Epithelial cell of alveolus of lung (primary cell): Measurements from ENCODE around the gene HSBP1. TPM values are rescaled to one million over a fixed set of nuclear protein-coding genes. Genes with fewer than 3 reads are reported as not detected.

Experiments used
- total RNA-seq: library from RNA; depleted of rRNA; stranded (reverse); fragments of >200 nt; gene quantifications from 2 replicates; pipeline ENCODE4 v1.2.1, GENCODE V29; 2015

Gene HSBP1
- total RNA-seq, result 14.7 and 37.6 TPM in 2 replicates

DNA sequence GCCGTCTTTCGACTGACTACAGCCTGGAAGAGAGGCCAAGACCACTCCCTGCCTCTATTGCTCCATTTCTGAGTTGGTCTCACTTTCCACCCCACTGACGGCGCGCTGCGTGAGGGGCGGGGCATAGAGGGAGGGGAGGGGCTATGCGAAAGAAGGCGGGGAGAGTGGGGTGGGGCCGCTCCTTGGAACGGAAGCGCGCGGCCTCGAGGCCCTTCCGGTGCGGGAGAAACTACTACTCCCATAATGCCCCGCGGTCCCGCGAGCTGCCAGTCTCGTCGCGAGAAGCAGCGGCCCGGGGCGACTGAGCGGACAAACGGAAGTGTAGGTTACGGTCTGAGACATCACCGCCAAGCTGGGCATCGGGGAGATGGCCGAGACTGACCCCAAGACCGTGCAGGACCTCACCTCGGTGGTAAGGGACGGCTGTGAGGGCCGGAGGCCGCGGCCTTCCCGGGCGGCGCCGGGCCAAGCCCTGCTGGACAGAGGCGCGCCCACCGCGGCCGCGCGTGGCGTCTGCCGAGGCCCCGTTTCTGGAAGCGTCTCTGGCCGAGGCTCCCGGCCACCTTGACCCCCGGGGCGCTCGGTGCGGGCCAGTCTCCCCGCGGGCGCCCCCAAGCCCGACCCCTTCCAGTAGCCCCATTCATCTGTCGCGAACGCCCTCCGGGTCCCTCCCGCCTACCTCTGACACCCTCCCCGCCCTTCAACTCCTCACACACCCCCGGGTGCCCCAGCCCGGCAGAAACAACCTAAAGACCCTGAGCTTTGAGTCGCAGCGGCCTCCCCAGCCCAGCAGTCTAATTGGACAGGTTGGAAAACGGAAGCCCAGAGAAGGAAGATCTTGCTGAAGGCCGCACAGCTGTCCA, at the start of gene HSBP1:
Gene HSBP1 (plus strand): TSS at position 269 of the 863 bp plus-strand sequence. CDS start 99 bp downstream, at position 368.

Other genes with a start within 250 kb of the HSBP1 start
- 1.3 and 2.5 TPM in 2 replicates for gene MLYCD, start 91.1 kb downstream of the HSBP1 start, total RNA-seq
- 3.2 and 4.1 TPM in 2 replicates for gene OSGIN1, start 145.3 kb downstream of the HSBP1 start, total RNA-seq
- gene NECAB2, start 160.3 kb downstream of the HSBP1 start, total RNA-seq, result 0.39 TPM in 1 of 2 replicates, not detected in the other
- gene SLC38A8, start 234.8 kb downstream of the HSBP1 start, total RNA-seq, result not detected in 2 replicates